NCI-H345 (cell line): ENCODE measurements around the gene WNT3A.

ENCODE experiments used
- DNase-seq: peaks from one replicate; lab custom pipeline; 2025; lab: John Stamatoyannopoulos, UW

The WNT3A gene

DNA sequence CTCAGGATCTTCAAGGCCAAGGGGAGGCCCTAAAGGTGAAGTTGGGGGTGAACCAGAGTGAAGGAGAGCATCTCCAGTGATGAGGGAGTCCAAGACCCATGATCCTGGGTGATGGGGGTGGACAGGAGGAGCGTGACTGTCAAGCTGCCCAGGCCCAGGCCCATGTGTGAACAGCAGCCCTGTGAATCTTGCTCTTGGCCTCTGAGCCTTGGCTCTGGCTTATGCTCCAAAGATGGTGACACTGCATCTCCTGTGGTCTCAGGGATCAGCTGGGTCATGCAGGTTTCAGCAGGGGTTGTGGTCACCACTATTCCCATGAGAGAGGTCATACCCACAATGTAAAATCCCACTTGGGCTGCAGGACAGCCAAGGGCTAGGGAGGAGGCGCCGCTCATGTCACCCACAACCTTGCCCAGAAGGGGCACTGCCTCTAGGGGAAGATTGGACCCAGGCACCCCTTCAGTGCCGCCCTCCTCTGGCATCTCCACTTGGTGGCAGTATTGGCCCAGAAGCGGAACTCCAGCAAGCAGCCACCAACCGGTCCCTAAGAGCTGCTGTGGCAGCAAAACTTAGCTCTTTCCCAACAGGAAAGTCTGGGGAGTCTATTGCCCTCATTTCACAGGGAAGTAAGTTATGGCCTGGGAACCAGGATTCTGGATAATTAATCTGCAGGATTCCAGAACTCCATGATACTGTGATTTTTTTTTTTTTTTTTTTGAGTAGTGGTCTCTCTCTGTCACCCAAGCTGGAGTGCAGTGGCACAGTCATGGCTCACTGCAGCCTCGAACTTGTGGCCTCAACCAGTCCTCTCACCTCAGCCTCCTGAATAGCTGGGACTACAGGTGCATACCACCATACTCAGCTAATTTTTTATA is 7.5 kb upstream of the WNT3A start:
- peak; percentile 78 for DNase-seq

DNA sequence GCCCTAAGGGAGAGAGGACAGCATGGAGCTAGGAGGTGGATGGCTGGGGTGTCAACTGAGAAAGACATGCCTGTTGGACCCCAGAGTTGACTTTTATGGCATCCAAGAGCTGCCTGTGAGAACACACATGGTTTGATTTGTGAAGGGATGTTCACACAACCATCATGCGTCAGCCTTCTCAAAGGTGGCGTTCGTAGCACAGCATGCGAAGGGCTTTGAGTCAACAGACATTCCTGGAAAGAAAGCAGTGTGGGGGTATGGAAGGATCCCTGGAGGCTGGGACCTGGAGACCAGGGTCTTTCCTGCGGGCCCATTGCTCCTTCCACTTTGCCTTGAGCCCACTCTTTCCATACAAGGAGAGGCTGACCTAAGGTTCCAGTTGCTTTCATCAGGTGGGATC is 6.4 kb upstream of the WNT3A start:
- DNase-seq = no peak

DNA sequence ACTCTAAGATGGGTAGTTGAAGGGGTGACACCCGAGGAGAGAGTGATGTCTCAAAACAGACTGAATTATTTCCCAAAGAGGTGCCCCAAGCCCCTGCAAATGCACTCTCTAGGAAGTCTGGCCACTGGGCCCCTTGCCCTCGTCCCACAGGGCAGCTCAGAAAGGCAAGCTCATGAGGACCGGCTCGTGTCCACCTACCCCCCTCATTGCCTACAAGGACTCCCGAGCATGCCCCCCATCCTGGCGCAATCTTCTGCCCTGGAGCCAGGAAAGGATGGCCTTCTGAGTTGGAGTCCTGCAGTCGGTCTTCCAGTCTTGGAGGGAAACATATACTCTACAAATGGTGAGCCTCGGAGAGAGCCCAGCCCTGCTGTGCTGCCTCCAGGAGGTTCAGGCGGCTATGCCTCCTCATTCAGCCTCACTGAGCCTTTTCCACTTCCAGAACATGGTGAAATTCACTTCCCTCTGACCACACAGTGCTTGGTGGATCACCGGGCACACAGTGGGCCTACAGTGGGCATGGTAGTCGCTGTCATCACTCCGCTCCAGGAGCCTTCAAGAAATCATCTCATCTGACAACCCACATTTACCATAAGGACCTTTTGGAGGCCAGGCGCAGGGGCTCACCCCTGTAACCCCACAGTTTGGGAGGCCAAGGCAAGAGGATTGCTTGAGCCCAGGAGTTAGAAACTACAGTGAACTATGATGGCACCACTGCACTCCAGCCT is 5.8 kb upstream of the WNT3A start:
- no peak for DNase-seq

DNA sequence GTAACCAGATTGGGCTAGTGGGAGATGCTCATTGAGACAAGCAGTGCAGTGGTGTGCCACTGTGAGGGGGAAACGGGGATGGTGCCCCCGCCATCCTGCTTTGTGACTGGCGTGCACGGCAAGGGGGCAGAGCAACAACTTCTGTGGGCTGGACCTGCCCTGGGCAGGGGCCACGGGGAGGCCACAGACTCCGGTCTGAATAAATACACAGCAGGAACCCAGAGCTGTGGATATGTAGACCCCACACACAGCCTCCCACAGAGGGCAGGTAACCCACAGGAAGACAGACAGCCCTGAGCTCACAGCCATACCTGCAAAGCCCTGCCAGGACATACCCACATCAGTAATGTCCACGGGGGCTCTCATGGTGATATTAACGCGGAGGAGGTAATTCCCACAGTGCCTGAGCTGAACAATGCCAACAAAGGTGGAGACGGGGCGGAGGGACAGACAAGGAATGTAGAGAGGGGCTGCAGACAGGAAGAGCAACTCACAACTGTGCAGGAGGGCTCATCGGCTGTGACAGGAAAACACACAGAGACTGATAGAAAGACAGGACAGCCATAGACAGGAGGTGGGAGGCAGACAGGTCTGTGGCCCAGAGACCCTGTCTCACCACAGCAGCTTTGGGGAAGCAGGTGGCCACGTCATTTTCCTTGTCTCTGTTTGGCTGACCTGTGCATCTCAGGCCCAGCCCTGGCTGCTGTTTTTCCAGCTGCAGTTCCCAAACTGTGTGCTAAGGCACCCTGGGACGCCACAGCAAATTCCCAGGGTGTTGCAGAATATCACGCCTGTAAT is 4.9 kb upstream of the WNT3A start:
- no peak for DNase-seq

DNA sequence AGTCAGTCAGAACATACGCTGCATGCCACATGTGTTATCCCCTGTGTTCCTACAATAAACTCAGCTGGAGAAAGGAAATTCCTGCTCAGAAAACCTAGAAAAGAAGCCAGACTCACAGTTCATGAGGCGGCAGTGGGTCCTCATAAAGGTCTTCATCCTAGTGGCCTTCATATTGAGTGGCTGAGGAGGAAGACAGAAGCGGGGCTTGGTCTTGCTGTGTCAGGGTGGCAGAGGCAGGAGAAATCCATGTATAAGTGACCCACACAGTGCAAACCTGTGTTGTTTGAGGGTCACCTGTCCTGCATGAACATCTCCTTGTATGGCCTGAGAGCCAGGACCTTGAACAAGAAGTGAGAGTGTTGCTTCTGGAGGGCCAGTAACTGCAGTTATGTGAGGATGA is 4.0 kb upstream of the WNT3A start:
- no peak for DNase-seq

DNA sequence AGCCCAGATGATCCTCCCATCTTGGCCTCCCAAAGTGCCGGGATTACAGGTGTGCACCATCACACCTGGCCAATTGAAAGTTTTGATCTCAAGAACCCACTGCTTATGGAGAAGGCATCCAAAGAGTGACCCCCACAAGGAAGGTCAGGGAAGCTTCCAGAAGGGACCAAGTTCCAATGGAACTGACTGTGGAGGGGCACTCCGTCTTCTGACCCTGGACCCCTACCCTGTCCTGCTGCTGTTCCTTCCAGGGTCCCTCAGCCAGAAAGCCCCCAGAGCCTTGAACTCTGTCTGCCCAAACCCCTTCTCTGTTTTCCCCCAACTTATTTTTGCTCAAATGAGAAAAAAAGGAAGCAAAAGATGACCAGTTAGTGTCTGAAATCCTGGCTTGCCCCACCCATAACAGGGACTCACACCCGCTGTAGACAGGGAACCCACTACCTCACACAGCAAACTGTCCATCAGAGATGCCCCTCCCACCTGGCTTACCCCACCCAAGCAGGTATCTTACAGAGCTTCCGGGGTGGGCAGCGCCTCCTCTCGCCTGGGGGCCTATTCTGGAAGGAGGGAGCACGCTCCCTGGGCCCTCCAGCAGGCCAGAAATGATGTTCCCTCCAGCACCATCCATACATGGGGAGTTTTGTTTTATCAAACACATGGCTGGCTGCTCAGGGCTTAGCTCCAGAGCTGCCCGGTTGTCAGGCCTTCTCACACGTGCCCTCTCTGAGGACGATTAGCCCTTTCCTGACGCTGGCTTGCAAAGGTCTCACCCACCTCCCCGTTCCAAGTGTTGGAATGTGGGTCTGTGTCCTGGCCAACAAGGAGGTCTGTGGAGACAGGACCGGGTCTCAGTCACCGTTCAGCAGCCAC is 3.1 kb upstream of the WNT3A start:
- no peak for DNase-seq

DNA sequence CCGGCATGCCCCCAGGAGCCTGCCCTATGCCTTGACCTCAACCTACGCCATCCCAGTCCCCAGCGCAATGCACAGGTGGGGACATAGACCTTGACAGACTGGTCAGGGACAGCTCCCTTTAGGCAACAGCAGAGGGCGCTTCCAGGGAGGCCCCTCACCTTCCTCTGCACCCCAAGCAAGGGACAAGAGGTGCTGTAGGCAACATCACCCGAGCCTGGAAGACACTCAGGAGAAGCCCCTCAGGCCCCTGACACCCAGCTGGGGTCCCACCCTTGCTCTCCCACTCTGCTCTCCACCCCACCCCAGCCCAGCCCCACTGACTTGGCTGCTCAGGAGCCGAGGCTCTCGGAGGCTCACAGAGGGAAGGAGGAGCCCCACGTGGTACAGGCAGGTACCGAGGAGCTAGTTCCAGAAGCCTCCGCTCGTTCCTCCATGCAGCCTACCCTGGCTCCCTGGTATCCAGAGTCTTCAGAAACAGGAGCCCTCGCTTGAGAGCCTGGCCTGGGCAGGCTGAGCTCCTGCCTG is 2.4 kb upstream of the WNT3A start:
- DNase-seq = peak; percentile 30

DNA sequence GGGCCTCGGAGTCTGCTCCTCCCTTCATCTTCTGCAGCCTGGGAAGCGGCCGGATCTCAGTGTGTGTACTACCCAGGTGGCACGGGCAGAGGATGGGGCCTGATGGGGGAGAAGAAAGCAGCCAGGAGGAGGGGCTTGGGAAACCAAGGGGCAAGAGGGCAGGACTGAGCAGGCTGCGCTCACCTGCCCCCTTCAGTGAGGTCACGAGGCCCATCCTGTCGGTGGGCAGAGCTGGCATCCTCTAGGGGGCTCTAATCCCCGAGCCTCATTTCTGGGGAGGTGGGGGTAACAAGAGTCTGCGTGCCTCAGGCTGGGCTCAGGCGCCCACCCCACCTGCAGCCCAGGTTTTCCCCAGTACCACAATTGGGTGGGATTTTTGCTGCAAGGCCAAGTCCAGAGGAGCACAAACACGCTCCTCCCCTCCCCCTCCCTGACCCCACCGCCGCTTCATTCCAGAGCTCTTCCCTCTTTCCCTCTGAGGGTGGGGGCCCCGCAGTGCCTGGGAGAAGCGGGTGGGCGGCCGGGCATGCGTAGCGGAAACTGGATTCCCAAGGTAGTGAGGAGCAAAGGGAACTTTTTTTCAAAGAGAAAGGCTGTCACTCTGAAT is 1.8 kb upstream of the WNT3A start:
- DNase-seq = no peak

DNA sequence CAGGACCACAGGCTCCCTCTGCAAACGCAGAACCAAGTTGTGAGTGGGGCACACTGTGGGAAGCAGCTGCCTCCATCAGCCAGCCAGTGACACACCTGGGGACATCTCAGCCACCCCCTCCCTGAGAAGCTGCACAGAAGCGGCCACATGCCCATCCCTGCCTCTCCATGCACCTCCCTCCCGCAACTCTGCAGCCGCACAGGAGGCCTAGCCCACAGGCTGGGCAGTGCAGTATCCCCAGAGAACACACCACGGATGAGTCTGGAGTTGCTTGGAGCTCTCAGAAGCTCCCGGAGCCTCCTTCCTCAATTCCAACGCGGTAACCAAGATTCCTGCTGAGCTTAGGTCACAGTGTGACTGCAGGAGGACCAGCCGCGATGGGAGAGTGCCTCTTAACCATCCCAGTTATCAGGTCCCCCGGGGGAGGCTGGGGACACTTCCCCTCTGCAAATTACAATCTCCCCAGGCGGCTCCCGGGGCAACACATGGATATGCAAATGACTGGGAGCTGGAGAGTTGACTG is 1.2 kb upstream of the WNT3A start:
- no peak for DNase-seq

DNA sequence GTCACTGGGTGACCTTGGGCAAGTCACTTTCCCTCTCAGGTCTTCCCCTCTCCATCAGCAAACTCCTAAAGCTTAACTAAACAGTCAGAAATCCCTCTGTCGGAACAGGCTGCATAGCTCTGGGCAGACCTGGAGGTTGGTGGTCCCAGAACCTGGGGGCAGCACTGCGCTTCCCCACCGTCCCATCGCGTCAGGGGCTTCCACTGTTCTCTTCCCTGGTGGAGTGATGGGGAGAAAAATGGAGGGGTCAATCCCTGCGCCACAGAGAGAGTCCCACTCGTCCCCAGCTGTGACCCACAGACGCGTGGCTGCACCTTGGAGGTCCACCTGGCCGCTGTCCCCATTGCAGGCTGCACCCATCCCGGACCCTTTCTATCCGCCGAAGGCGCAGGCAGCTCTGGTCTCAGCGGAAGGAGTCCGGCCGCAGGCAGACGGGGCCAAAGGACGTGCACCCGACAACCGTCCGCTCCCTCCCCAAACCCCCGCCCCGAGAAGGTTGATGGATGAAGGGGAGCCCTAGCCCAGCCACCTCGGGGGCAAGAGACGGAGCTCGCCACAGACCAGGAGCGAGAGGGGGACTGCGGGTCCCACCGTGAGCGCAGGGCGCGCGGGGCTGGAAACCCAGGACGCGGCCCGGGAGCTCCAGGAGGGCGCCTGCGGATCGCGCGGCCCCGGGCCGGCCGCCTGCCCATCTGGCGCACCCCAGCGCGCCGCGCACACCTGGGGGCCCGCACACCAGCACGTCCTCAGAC is 588 bp upstream of the WNT3A start:
- DNase-seq = no peak

DNA sequence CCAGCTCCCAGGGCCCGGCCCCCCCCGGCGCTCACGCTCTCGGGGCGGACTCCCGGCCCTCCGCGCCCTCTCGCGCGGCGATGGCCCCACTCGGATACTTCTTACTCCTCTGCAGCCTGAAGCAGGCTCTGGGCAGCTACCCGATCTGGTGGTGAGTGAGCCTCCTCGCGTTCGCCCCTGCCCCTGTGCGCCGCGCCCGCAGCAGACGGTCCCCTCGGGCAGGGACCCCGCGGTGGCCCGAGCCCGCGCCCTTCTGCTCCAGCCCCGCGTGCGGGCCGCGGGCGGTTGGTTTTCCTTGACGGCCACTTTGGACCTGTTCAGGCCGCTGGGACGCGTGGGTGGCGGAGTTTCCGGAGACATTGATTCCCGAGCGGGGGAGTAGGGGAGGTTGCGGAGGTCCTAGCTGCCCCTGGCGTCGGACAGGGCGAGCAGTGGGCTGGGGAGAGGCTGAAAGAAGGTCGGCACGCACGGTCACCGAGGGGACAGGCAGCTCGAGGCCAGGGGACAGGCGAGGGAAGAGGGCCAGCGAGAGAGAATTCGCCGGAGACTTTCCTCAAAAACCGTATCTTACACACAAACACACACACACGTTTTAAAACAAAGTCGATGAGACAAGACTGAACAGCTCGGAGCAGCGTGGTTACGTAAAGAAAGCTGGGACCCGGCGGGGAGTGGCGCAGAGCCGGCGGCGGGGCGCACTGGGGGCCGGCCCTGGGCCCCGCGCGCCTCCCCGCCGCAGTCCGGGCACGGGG is 427 bp downstream of the WNT3A start:
- no peak for DNase-seq

DNA sequence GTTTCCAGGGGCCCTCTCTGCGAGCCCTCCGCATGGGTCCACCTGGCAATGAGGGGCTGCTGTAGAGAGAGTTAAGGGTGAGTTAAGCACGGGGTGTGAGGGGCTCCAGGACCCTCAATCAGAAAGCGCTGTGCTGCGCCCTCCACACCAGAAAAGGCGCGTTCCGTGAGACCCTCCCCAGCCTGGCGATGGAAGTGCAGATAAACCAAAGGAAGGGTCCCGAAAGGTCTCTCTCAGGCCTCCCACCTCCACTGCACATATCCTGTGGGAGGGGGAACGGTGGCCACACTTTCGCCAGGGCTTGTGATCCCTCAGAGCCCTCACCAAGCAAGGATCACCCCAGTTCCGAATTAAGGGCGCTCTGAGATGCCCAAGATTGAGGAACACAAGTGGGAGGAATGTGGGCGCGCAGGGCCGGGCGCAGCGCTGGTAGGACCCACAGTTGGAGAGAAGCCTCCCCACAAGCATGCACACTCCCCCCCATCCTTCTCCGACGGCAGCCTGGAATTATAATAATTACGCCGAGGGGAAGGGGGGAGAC is 1.1 kb downstream of the WNT3A start:
- DNase-seq = no peak

DNA sequence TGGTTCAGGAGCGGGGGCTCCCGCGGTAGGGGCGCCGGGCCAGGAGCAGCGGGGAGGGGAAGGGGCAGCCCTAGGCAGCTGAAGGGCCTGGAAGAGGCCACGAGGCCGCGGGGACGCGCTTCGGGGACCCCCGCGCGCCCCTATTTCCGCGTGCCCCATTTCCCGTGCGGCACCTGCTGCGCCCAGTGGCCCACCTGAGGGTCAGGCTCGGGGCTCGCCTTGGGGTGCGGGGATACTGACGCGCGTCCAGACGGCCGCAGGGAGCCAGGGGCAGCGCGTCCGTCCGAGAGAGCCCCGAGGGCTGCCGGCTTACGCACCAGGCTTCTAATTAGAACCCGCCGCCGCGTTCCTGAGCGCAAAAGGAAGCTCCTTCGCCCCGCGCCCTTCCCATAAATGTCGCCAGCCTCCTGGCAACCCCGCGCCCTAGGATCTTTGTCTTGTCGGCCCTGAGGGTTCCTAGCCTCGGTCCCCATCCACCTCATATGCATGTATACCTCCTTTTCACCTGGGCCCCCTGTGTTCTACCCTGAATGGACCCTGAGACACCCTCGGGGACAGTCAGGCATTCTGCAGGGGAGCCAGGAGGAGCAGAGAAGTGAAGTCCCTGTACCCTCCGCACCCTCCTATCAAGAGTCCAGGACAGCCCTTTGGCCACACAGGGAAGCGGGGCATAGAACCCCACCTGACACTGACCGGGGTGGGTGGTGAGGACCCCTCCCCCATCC is 1.8 kb downstream of the WNT3A start:
- DNase-seq = no peak

DNA sequence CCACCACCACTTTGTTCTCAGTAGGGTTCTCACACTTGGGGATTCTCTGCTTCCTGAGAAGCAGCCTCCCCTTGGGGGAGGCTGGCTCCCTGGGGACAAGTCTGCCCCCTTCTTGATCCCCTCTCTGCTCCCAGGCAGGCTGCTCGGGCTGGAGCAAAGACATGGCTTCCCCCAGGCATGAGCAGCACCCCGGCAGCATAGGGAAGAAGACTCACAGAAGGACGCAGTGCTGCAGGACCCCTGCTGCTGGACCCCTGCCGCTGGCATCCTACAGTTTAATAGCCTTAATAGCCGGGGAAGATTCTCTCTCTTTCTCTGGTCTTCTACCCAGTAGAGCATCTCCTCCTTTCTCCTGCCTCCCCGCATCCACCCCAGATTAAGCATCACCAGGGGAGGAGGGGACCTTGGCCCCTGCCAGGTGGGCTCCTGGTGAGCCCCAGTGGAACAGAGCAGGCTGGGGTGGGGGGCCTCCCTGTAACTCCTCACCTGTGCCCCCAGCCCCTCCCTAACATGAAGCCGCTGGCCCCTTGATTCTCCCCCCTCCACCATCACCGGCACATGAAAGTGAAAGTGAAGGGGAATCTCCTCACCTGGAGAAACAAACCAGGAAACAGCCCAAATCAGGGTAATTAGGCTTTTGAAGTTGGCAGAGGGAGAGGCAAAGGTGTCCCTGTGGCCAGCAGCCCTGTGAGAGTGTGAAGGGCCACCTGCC is 2.5 kb downstream of the WNT3A start:
- no peak for DNase-seq

DNA sequence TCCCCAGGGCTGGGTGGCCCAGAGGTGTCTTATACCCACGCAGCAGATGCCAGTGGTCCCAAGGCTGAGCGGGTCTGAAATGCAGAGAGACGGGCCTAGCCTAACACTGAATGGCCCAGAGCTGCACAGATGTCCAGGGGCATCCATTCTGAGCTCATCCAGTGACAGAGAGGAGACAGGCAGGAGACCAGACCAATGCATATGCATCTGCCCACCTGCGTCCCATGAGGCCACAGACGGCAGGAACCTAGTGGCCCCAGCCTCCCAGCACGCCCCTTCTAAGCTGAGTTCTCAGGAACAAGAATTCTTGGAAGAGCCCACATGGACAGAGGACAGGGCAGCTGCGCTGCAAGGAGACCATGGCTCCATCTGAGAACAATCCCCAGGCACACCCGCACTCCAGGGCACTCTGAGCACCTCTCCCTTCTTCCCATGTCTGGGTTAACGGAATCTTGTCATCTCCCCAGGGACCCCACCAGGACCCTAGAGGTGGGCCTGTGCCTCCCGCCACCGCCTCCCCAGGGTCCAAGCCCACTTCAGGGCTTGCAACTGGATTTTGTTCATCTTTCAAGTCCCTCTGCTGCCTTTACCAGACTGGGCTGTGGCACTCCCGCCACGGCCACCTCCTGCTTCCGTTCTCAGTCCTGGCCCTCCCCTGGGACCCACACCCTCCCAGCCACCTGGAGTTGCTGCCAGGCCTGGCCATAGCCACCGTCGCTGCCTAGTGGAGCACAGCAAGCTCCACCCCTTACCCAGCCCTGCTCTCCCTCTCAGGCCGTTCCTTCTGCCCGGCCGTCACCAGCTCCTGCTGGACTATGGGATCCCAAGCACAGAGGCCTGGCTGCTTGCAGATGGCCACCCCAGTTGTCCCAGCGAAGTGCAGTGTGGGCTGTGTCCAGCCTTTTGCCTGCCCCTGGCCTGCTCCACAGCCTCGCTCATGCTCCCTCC is 3.3 kb downstream of the WNT3A start:
- no peak for DNase-seq

DNA sequence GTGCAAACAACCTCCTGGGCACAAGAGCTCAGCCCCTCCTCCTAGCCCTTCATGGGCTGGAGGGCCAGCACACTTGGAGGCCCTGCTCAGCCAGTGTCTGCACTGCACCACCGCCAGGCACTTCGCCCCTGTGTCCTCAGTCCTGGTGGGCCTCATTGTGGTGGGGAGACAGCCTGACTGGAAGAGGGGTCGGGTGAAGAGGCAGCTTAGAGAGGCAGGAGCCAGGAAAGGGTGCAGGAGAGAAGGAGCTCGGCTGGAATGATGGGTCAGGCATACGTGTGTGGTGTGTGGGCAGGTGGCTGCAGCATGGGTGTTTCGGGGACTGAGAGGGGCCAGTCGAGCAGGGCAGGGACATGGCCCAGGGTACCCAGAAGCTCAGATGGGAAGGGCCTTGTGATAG is 4.1 kb downstream of the WNT3A start:
- DNase-seq = no peak
